ENCODE results near the gene CNR2.

- TF ChIP-seq SALL2 (tag by site-specific recombination; IDR thresholded peaks at IDR 0.05; ENCODE audit: borderline replicate concordance) (no peak), ZIC2 (tag by site-specific recombination; IDR thresholded peaks at IDR 0.05) (no peak), ZSCAN5A (tag by site-specific recombination; IDR thresholded peaks at IDR 0.05) (no peak), BCL11A (tag by site-specific recombination; IDR thresholded peaks at IDR 0.05; ENCODE audit: low read depth) (no peak), ZNF184 (tag by site-specific recombination; IDR thresholded peaks at IDR 0.05) (no peak), ZFP37 (tag by site-specific recombination; IDR thresholded peaks at IDR 0.05) (no peak), ZNF664 (tag by site-specific recombination; IDR thresholded peaks at IDR 0.05) (no peak)
- TF ChIP-seq, protein P1, sequence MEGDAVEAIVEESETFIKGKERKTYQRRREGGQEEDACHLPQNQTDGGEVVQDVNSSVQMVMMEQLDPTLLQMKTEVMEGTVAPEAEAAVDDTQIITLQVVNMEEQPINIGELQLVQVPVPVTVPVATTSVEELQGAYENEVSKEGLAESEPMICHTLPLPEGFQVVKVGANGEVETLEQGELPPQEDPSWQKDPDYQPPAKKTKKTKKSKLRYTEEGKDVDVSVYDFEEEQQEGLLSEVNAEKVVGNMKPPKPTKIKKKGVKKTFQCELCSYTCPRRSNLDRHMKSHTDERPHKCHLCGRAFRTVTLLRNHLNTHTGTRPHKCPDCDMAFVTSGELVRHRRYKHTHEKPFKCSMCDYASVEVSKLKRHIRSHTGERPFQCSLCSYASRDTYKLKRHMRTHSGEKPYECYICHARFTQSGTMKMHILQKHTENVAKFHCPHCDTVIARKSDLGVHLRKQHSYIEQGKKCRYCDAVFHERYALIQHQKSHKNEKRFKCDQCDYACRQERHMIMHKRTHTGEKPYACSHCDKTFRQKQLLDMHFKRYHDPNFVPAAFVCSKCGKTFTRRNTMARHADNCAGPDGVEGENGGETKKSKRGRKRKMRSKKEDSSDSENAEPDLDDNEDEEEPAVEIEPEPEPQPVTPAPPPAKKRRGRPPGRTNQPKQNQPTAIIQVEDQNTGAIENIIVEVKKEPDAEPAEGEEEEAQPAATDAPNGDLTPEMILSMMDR (tag by site-specific recombination; IDR thresholded peaks at IDR 0.05), result no peak
Measured at GRCh38 chr1:23953020-23953419, 39.9 kb upstream of the CNR2 start.

Data from HEK293 (cell line).